Mucosa of descending colon (tissue), 3 donors: ENCODE data around the gene ARL4A. TPM values are rescaled to one million over a fixed set of nuclear protein-coding genes. Genes with fewer than 3 reads are reported as not detected.

ENCODE experiments used
- ATAC-seq: fragments of 200-7000 bp; cut with Tn5 transposase; one replicate; pipeline ENCODE4 v1.9.1; 2020; ENCODE audit warnings: mild to moderate bottlenecking, moderate library complexity
- DNase-seq, 3 donors: peaks; one replicate each; pipeline ENCODE4 v3.0.0-alpha.2; 2020
- H3K36me3 ChIP-seq: fragments of 200-600 bp; one replicate; pipeline ENCODE4 v1.8.0; 2021; ENCODE audit warnings: low read depth, mild to moderate bottlenecking
- H3K4me1 ChIP-seq: fragments of 200-600 bp; one replicate; pipeline ENCODE4 v1.8.0; 2021; ENCODE audit warnings: low read depth, mild to moderate bottlenecking
- H3K4me3 ChIP-seq: fragments of 200-600 bp; one replicate; pipeline ENCODE4 v1.8.0; 2021; ENCODE audit warnings: mild to moderate bottlenecking
- H3K9me3 ChIP-seq: fragments of 200-600 bp; one replicate; pipeline ENCODE4 v1.8.0; 2021; ENCODE audit warnings: mild to moderate bottlenecking
- CTCF ChIP-seq: fragments of 200-600 bp; IDR thresholded peaks from one replicate; pipeline ENCODE4 v1.8.0; 2022; ENCODE audit warnings: antibody characterized with exemption, mild to moderate bottlenecking
- intact Hi-C, 2 donors: fragments of 100-400 bp; cut with DNase I in 1 of 2; cut with micrococcal nuclease in 1 of 2; formaldehyde crosslinking; loops; one replicate each; pipeline versions ENCODE4 v1.11.0 to v1.11.1; 2022; cut with DNase I, micrococcal nuclease
- total RNA-seq, 3 donors: library from RNA; stranded (reverse); fragmentation: NEBNext Ultra II Directional in 2 of 3; extraction: Animal tissue kit (Norgen Biotek cat#: 25700) in 2 of 3; gene quantifications; one replicate each; pipeline versions ENCODE4 v1.2.1 to v1.2.4, GENCODE V29; 2021 to 2023
- donor health status: DM: no; HTN: no; CAD: no; lungs with moderate emphysema.
- donor health status: DM: no; HTN: no; CAD: no.
- donor health status: DM: no; HTN: yes; CAD: no.

The ARL4A gene
- total RNA-seq, 3 donors from 2014 or later: 55.3 to 88.3 (median 73.4) TPM

- Histone ChIP-seq H3K4me1 (no peaks in the 10 kb centered on the region), H3K36me3 (no peaks in the 10 kb centered on the region), H3K9me3 (no peaks in the 10 kb centered on the region), H3K4me3 (no peak overlapping the region)
- ATAC-seq: no peak
- intact Hi-C loops: no loop called here
- no peak for DNase-seq
- TF ChIP-seq CTCF: no peak
These were observed 34.7 kb downstream of the ARL4A start for GRCh38 chr7:12722136-12722535.

- intact Hi-C loops: no loop called here
- TF ChIP-seq CTCF: no peak
- Histone ChIP-seq H3K36me3 (no peaks in the 10 kb centered on the region), H3K4me3 (no peak overlapping the region), H3K9me3 (no peaks in the 10 kb centered on the region), H3K4me1 (no peaks in the 10 kb centered on the region)
- DNase-seq (no peak), ATAC-seq (peak; percentile 54)
These were observed 35.5 kb downstream of the ARL4A start for GRCh38 chr7:12722636-12723605.

- TF ChIP-seq CTCF: no peak
- no peaks in the 10 kb centered on the region for H3K4me1 ChIP-seq
- intact Hi-C loops: no loop called here
- DNase-seq (no peak), ATAC-seq (no peak)
- no peaks in the 10 kb centered on the region for H3K36me3 ChIP-seq
- H3K4me3 ChIP-seq: no peak overlapping the region
- no peaks in the 10 kb centered on the region for H3K9me3 ChIP-seq
These were observed 38.3 kb downstream of the ARL4A start for GRCh38 chr7:12725575-12726316.

GRCh38 chr7:12726908-12727307, 39.5 kb downstream of the ARL4A start:
- Histone ChIP-seq H3K4me1 (no peaks in the 10 kb centered on the region), H3K36me3 (no peaks in the 10 kb centered on the region), H3K4me3 (no peak overlapping the region), H3K9me3 (no peaks in the 10 kb centered on the region)
- TF ChIP-seq CTCF: no peak
- intact Hi-C loops: no loop called here
- no peak for DNase-seq
- no peak for ATAC-seq

- Histone ChIP-seq H3K4me1 (no peaks in the 10 kb centered on the region), H3K9me3 (no peaks in the 10 kb centered on the region), H3K36me3 (no peaks in the 10 kb centered on the region), H3K4me3 (no peak overlapping the region)
- intact Hi-C loops: no loop called here
- ATAC-seq (no peak), DNase-seq (no peak)
- no peak for TF ChIP-seq CTCF
These were observed 40.2 kb downstream of the ARL4A start for GRCh38 chr7:12727455-12728191.
